Measurements from ENCODE around the gene IPO7. TPM values are rescaled to one million over a fixed set of nuclear protein-coding genes. Genes with fewer than 3 reads are reported as not detected.
"Not testable (repeated sequence)": the region's sequence is repeated elsewhere in the genome, so short reads cannot be mapped to it uniquely, and the experiment has no call there.

IPO7 gene
- total and polyA plus RNA-seq, 5 donors = 30.8 to 131 (median 115) TPM

GRCh38 chr11:9397746-9398680 lies 13.6 kb downstream of the IPO7 start:
- H3K4me1 ChIP-seq (ENCODE audit: control insufficient read depth, insufficient read depth, low read length) = peaks cover 3% of the 10 kb centered on the region
- H3K27me3 ChIP-seq (ENCODE audit: control insufficient read depth, insufficient read depth) = no peaks in the 10 kb centered on the region
- DNase-seq (no peak), ATAC-seq (no peak)
- intact Hi-C loops (cut with DNase I) = no loop called here
- no peak overlapping the region for H3K4me3 ChIP-seq (ENCODE audit: low read length)
- H3K27ac ChIP-seq (ENCODE audit: low read length) = no peak overlapping the region
- WGBS = 76% methylated on average over 4 of the region's 4 CpGs
- H3K9me3 ChIP-seq (ENCODE audit: control insufficient read depth, low read length) = no peaks in the 10 kb centered on the region

DNA sequence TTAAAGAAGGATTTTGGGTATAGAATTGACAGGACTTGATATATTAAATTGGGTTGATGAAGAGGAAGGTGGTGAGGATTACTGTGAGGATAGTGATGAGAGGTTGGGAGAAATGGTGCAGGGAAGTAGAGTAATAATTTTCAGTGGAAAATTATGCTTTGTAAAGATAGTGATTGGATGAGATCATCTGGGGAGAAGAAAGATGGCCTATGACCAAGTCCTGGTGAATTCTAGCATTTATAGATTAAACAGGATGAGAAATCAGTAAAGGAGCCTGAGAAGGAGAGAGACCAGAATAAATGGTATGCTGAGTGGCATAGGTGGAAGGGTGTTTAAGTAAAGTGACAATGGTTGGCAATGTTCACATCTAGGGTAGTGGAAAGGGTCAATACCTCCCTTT lies 15.0 kb downstream of the IPO7 start:
- ATAC-seq = no peak
- H3K4me1 ChIP-seq (ENCODE audit: control insufficient read depth, insufficient read depth, low read length) = peaks cover 3% of the 10 kb centered on the region
- H3K4me3 ChIP-seq (ENCODE audit: low read length) = no peak overlapping the region
- intact Hi-C loops (cut with DNase I) = no loop called here
- no peak for DNase-seq
- H3K27me3 ChIP-seq (ENCODE audit: control insufficient read depth, insufficient read depth) = no peaks in the 10 kb centered on the region
- H3K9me3 ChIP-seq (ENCODE audit: control insufficient read depth, low read length) = no peaks in the 10 kb centered on the region
- H3K27ac ChIP-seq (ENCODE audit: low read length) = no peak overlapping the region

DNA sequence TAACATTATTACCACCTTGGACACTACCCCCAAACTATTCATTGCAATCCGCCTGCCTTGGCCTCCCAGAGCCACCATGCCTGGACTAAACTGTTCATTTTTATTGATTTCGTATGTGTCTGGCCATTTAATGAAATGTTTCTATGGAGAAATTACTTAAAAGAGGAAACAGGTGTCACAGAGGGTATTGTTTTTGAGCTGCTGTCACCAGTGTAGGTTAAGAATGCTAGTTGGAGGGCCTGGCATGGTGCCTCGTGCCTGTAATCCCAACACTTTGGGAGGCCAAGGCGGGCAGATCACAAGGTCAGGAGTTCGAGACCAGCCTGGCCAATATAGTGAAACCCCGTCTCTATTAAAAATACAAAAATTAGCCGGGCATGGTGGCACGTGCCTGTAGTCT lies 17.4 kb downstream of the IPO7 start:
- H3K27me3 ChIP-seq (ENCODE audit: control insufficient read depth, insufficient read depth); H3K9me3 ChIP-seq (ENCODE audit: control insufficient read depth, low read length); DNase-seq; ATAC-seq; intact Hi-C loops (cut with DNase I); H3K4me1 ChIP-seq (ENCODE audit: control insufficient read depth, insufficient read depth, low read length); H3K4me3 ChIP-seq (ENCODE audit: low read length); H3K27ac ChIP-seq (ENCODE audit: low read length): not testable (repeated sequence)
- WGBS = 71% methylated on average over 8 of the region's 8 CpGs

GRCh38 chr11:9428706-9429105 lies 44.3 kb downstream of the IPO7 start:
- Histone ChIP-seq H3K4me1 (ENCODE audit: control insufficient read depth, insufficient read depth, low read length) (no peaks in the 10 kb centered on the region), H3K27ac (ENCODE audit: low read length) (no peak overlapping the region), H3K27me3 (ENCODE audit: control insufficient read depth, insufficient read depth) (no peaks in the 10 kb centered on the region), H3K9me3 (ENCODE audit: control insufficient read depth, low read length) (no peaks in the 10 kb centered on the region), H3K4me3 (ENCODE audit: low read length) (no peak overlapping the region)
- ATAC-seq (no peak), DNase-seq (no peak)
- intact Hi-C loops (cut with DNase I) = loop anchor here in 1 of 4 donors (10.0 kb wide), 1 partner anchor 66 kb away; no protein-coding TSS in a partner anchor
- 62% methylated on average over 1 of the region's 1 CpG for WGBS

DNA sequence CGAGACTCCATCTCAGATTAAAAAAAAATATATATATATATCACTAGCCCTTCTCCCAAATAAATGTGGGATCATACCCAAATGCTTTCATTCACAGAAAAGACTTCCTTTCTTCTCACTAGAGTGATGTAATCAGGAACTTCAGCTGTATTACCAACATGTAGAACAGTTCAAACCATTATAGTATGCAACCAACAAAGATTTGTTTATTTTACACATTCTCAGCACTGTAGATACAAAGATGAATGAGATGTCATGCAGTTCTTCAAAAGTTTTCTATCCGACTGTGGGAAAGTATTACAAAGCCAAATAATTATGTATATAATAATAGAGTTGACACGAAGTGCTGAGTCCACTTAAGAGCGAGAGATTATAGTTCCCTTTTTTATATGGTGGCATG lies 54.2 kb downstream of the IPO7 start:
- no peaks in the 10 kb centered on the region for H3K27me3 ChIP-seq (ENCODE audit: control insufficient read depth, insufficient read depth)
- H3K4me3 ChIP-seq (ENCODE audit: low read length) = no peak overlapping the region
- no peaks in the 10 kb centered on the region for H3K9me3 ChIP-seq (ENCODE audit: control insufficient read depth, low read length)
- WGBS = 82% methylated on average over 4 of the region's 4 CpGs
- ATAC-seq = no peak
- no peak overlapping the region for H3K27ac ChIP-seq (ENCODE audit: low read length)
- no peak for DNase-seq
- H3K4me1 ChIP-seq (ENCODE audit: control insufficient read depth, insufficient read depth, low read length) = no peaks in the 10 kb centered on the region
- intact Hi-C loops (cut with DNase I) = no loop called here

- ATAC-seq = no peak
- intact Hi-C loops (cut with DNase I) = no loop called here
- Histone ChIP-seq H3K27me3 (ENCODE audit: control insufficient read depth, insufficient read depth) (no peaks in the 10 kb centered on the region), H3K27ac (ENCODE audit: low read length) (no peak overlapping the region), H3K4me1 (ENCODE audit: control insufficient read depth, insufficient read depth, low read length) (no peaks in the 10 kb centered on the region), H3K4me3 (ENCODE audit: low read length) (no peak overlapping the region), H3K9me3 (ENCODE audit: control insufficient read depth, low read length) (no peaks in the 10 kb centered on the region)
- no peak for DNase-seq
- WGBS = 85% methylated on average over 4 of the region's 4 CpGs
Observed at GRCh38 chr11:9446230-9446629, 61.8 kb downstream of the IPO7 start.

DNA sequence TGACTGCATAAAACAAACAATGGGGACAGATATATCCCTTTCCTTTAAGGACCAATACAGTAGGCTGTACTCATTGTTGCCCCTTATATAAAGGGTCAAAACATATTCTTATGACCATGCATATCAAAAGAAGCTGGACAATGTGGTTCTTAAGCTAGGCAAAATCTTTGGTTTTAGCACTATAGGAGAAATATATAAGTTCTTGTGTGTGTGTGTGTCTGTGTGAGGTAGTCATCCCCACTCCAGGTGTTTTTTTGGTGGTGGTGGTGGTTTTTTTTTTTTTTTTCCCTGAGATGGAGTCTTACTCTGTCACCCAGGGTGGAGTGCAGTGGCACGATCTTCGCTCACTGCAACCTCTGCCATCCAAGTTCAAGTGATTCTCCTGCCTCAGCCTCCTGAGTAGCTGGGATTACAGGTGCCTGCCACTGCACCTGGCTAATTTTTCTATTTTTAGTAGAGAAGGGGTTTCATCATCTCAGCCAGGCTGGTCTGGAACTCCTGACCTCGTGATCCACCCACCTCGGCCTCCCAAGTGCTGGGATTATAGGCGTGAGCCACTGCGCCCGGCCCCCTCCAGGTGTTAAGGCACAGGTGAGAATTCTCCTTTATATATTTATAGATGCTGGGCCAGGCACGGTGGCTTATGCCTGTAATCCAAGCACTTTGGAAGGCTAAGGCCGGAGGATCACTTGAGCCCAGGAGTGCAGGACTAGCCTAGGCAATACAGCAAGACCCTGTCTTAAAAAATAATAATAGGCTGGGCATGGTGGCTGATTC lies 64.3 kb downstream of the IPO7 start:
- no peaks in the 10 kb centered on the region for H3K4me1 ChIP-seq (ENCODE audit: control insufficient read depth, insufficient read depth, low read length)
- no peaks in the 10 kb centered on the region for H3K9me3 ChIP-seq (ENCODE audit: control insufficient read depth, low read length)
- 96% methylated on average over 9 of the region's 9 CpGs for WGBS
- DNase-seq (no peak), ATAC-seq (peak in 1 of 2 donors; percentile 15)
- intact Hi-C loops (cut with DNase I) = no loop called here
- no peaks in the 10 kb centered on the region for H3K27me3 ChIP-seq (ENCODE audit: control insufficient read depth, insufficient read depth)
- H3K27ac ChIP-seq (ENCODE audit: low read length) = no peak overlapping the region
- H3K4me3 ChIP-seq (ENCODE audit: low read length) = no peak overlapping the region

- WGBS = 81% methylated on average over 7 of the region's 7 CpGs
- H3K9me3 ChIP-seq (ENCODE audit: control insufficient read depth, low read length); DNase-seq: not testable (repeated sequence)
Observed at GRCh38 chr11:9452023-9452422, 67.6 kb downstream of the IPO7 start.

GRCh38 chr11:9455722-9456121 lies 71.3 kb downstream of the IPO7 start:
- H3K27ac ChIP-seq (ENCODE audit: low read length) = no peak overlapping the region
- H3K4me3 ChIP-seq (ENCODE audit: low read length) = no peak overlapping the region
- no peaks in the 10 kb centered on the region for H3K27me3 ChIP-seq (ENCODE audit: control insufficient read depth, insufficient read depth)
- H3K4me1 ChIP-seq (ENCODE audit: control insufficient read depth, insufficient read depth, low read length) = no peaks in the 10 kb centered on the region
- intact Hi-C loops (cut with DNase I) = no loop called here
- 96% methylated on average over 5 of the region's 5 CpGs for WGBS
- no peak for ATAC-seq
- no peak for DNase-seq
- H3K9me3 ChIP-seq (ENCODE audit: control insufficient read depth, low read length) = no peaks in the 10 kb centered on the region

More at GRCh38 chr11:9452023-9452422, 67.6 kb downstream of the IPO7 start:
- H3K4me3 ChIP-seq (ENCODE audit: low read length); H3K27me3 ChIP-seq (ENCODE audit: control insufficient read depth, insufficient read depth); intact Hi-C loops (cut with DNase I); H3K4me1 ChIP-seq (ENCODE audit: control insufficient read depth, insufficient read depth, low read length); H3K27ac ChIP-seq (ENCODE audit: low read length); ATAC-seq: not testable (repeated sequence)

- Histone ChIP-seq H3K27me3 (ENCODE audit: control insufficient read depth, insufficient read depth) (no peaks in the 10 kb centered on the region), H3K4me1 (ENCODE audit: control insufficient read depth, insufficient read depth, low read length) (no peaks in the 10 kb centered on the region), H3K27ac (ENCODE audit: low read length) (peak overlapping the region; percentile 100), H3K4me3 (ENCODE audit: low read length) (peak overlapping the region; percentile 87), H3K9me3 (ENCODE audit: control insufficient read depth, low read length) (no peaks in the 10 kb centered on the region)
- intact Hi-C loops (cut with DNase I) = no loop called here
- ATAC-seq (no peak), DNase-seq (peak in 2 of 3 donors; percentile 61 to 82)
- WGBS = 2% methylated on average over 23 of the region's 23 CpGs
Observed at GRCh38 chr11:9459667-9460321, 75.3 kb downstream of the IPO7 start.
